ENCODE data around the gene GINS1. TPM values are rescaled to one million over a fixed set of nuclear protein-coding genes. Genes with fewer than 3 reads are reported as not detected.

Gene GINS1
- total and polyA plus RNA-seq, 12 donors = 0.30 to 7.0 (median 1.2) TPM

DNA sequence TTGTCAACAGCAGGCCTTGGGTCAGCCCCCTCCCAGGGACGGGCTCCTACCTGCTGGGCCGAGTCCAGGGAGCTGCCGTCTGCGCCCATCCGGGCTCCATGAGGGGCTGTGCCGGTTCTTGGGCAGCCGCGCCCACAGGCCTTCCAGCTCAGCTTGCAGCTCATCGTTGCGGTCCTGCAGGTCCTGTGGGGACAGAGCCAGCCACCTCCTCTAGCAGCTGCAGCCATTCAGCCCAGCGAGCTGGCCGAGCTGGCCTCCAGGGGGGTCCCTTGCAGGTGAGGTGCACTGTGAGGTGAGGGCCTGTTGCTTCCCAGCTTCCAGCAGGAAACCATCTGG, 74.4 kb downstream of the GINS1 start:
- Histone ChIP-seq H3K27ac (no peak overlapping the region), H3K36me3 (replicated peaks in 1 of 2) (peaks cover 0 to 11% of the 10 kb centered on the region in 2 donors), H3K4me3 (no peak overlapping the region), H3K4me1 (replicated peaks in 1 of 2) (no peaks in the 10 kb centered on the region), H3K27me3 (no peaks in the 10 kb centered on the region), H3K9me3 (replicated peaks in 1 of 3) (no peaks in the 10 kb centered on the region)
- TF ChIP-seq CTCF (IDR thresholded peaks at IDR 0.05) (no peak), POLR2A (IDR thresholded peaks at IDR 0.05) (no peak)
- WGBS, 4 donors = 93 to 98% (median 95%) methylated on average over 12 of the region's 12 CpGs
- intact Hi-C loops (cut with DNase I) = no loop called here
- no peak for DNase-seq

GRCh38 chr20:25483431-25484132, 76.1 kb downstream of the GINS1 start:
- no peaks in the 10 kb centered on the region for H3K27me3 ChIP-seq
- 87 to 93% (median 88%) methylated on average over 10 to 14 of the region's 14 CpGs for WGBS, 4 donors
- intact Hi-C loops (cut with DNase I) = no loop called here
- no peak overlapping the region for H3K27ac ChIP-seq
- TF ChIP-seq POLR2A (IDR thresholded peaks at IDR 0.05) (no peak), CTCF (IDR thresholded peaks at IDR 0.05) (no peak)
- no peaks in the 10 kb centered on the region for H3K4me1 ChIP-seq (replicated peaks in 1 of 2)
- H3K4me3 ChIP-seq = no peak overlapping the region
- H3K9me3 ChIP-seq (replicated peaks in 1 of 3) = no peaks in the 10 kb centered on the region
- peaks cover 0 to 11% of the 10 kb centered on the region in 2 donors for H3K36me3 ChIP-seq (replicated peaks in 1 of 2)
- no peak for DNase-seq

- WGBS, 4 donors = 87 to 94% (median 92%) methylated on average over 9 of the region's 9 CpGs
- H3K36me3 ChIP-seq (replicated peaks in 1 of 2) = peaks cover 0 to 5% of the 10 kb centered on the region in 2 donors
Measured at GRCh38 chr20:25484224-25484846, 76.9 kb downstream of the GINS1 start.

More at GRCh38 chr20:25484224-25484846, 76.9 kb downstream of the GINS1 start:
- Histone ChIP-seq H3K9me3 (replicated peaks in 1 of 3) (no peaks in the 10 kb centered on the region), H3K4me1 (replicated peaks in 1 of 2) (no peaks in the 10 kb centered on the region), H3K4me3 (no peak overlapping the region), H3K27me3 (no peaks in the 10 kb centered on the region), H3K27ac (no peak overlapping the region)
- no peak for TF ChIP-seq CTCF (IDR thresholded peaks at IDR 0.05)
- TF ChIP-seq POLR2A (IDR thresholded peaks at IDR 0.05) = no peak
- intact Hi-C loops (cut with DNase I) = no loop called here
- DNase-seq = no peak
